CD14-positive monocyte (primary cell): ENCODE data around the gene NRG3. TPM values are rescaled to one million over a fixed set of nuclear protein-coding genes. Genes with fewer than 3 reads are reported as not detected.

Experiments used
- DNase-seq, 3 donors: peaks; one replicate each; pipeline ENCODE4 v3.0.0-alpha.2; 2011 to 2022
- H2AFZ ChIP-seq: 2 replicates; pipeline ENCODE4 v1.6.0; 2012; ENCODE audit warnings: mild to moderate bottlenecking, low read depth, low read length, inconsistent platforms; ENCODE audit not compliant: insufficient read depth, poor library complexity, severe bottlenecking
- H3K27ac ChIP-seq, 2 donors: 1 replicate in 1 of 2; 2 replicates in 1 of 2; pipeline ENCODE4 v1.5.1; 2012 to 2013; ENCODE audit warnings: low read length in 2 of 2, control low read depth in 1 of 2, inconsistent platforms in 1 of 2, low read depth in 1 of 2, mild to moderate bottlenecking in 1 of 2
- H3K27me3 ChIP-seq, 2 donors: one replicate each; pipeline versions ENCODE4 v1.6.0 to v1.6.1; 2011 to 2013; ENCODE audit warnings: low read length in 2 of 2; ENCODE audit not compliant: control insufficient read depth in 2 of 2, insufficient read depth in 2 of 2
- H3K36me3 ChIP-seq, 2 donors: replicated peaks in 1 of 2; 1 replicate in 1 of 2; 2 replicates in 1 of 2; pipeline versions ENCODE4 v1.5.1 to v1.6.1; 2012 to 2013; ENCODE audit warnings: low read length in 2 of 2, control low read depth in 1 of 2, inconsistent platforms in 1 of 2, mild to moderate bottlenecking in 1 of 2; ENCODE audit not compliant: insufficient read depth in 2 of 2, control insufficient read depth in 1 of 2
- H3K4me1 ChIP-seq, 2 donors: 1 replicate in 1 of 2; 2 replicates in 1 of 2; pipeline versions ENCODE4 v1.5.1 to v1.6.1; 2012 to 2013; ENCODE audit warnings: low read length in 2 of 2, control low read depth in 1 of 2, inconsistent platforms in 1 of 2, mild to moderate bottlenecking in 1 of 2, moderate library complexity in 1 of 2; ENCODE audit not compliant: insufficient read depth in 2 of 2, control insufficient read depth in 1 of 2
- H3K4me2 ChIP-seq: replicated peaks from 2 replicates; pipeline ENCODE3; 2012; ENCODE audit warnings: low read length, moderate library complexity, mild to moderate bottlenecking; ENCODE audit not compliant: poor library complexity, severe bottlenecking; ENCODE audit errors: extremely low read depth
- H3K4me3 ChIP-seq, 3 experiments: fragments of 200-600 bp in 1 of 3; sonication (generic) in 1 of 3; replicated peaks in 1 of 3; 1 replicate in 2 of 3; 2 replicates in 1 of 3; pipeline ENCODE4 v1.5.1; 2011 to 2013; ENCODE audit warnings: low read length in 3 of 3, mild to moderate bottlenecking in 3 of 3, control low read depth in 2 of 3, low read depth in 2 of 3, inconsistent platforms in 1 of 3, moderate library complexity in 1 of 3
- H3K79me2 ChIP-seq: 2 replicates; pipeline ENCODE4 v1.6.0; 2012; ENCODE audit warnings: mild to moderate bottlenecking, control low read depth, inconsistent platforms, low read length, moderate library complexity; ENCODE audit not compliant: insufficient read depth
- H3K9ac ChIP-seq: 2 replicates; pipeline ENCODE4 v1.6.0; 2017; ENCODE audit warnings: low read length, mild to moderate bottlenecking; ENCODE audit not compliant: insufficient read depth, poor library complexity, severe bottlenecking
- H3K9me3 ChIP-seq, 2 donors: replicated peaks in 1 of 2; 1 replicate in 1 of 2; 2 replicates in 1 of 2; pipeline versions ENCODE4 v1.5.1 to v1.6.1; 2012 to 2013; ENCODE audit warnings: low read length in 2 of 2, control low read depth in 1 of 2; ENCODE audit not compliant: control insufficient read depth in 1 of 2, insufficient read depth in 1 of 2
- H4K20me1 ChIP-seq: 2 replicates; pipeline ENCODE4 v1.6.0; 2012; ENCODE audit warnings: mild to moderate bottlenecking, low read length, control low read depth, moderate library complexity; ENCODE audit not compliant: insufficient read depth
- H3K27ac Mint-ChIP-seq, 7 donors: one replicate each; pipeline ENCODE4 v1.8.0; 2020; ENCODE audit warnings: mild to moderate bottlenecking in 7 of 7, mixed read lengths in 7 of 7, moderate library complexity in 6 of 7, inconsistent platforms in 2 of 7
- H3K27me3 Mint-ChIP-seq, 3 donors: one replicate each; pipeline ENCODE4 v1.8.0; 2021 to 2022; ENCODE audit warnings: low read depth in 3 of 3, mild to moderate bottlenecking in 3 of 3, mixed read lengths in 3 of 3, moderate library complexity in 3 of 3, inconsistent platforms in 1 of 3
- H3K36me3 Mint-ChIP-seq, 2 donors: one replicate each; pipeline ENCODE4 v1.8.0; 2020; ENCODE audit warnings: mixed read lengths in 2 of 2, inconsistent platforms in 1 of 2, mild to moderate bottlenecking in 1 of 2
- H3K4me1 Mint-ChIP-seq: one replicate; pipeline ENCODE4 v1.8.0; 2020; ENCODE audit warnings: mild to moderate bottlenecking, mixed read lengths
- H3K4me3 Mint-ChIP-seq, 2 donors: one replicate each; pipeline ENCODE4 v1.8.0; 2020; ENCODE audit warnings: mild to moderate bottlenecking in 2 of 2, mixed read lengths in 2 of 2, moderate library complexity in 1 of 2
- H3K9me3 Mint-ChIP-seq, 7 donors: one replicate each; pipeline ENCODE4 v1.8.0; 2020 to 2022; ENCODE audit warnings: mixed read lengths in 7 of 7, mild to moderate bottlenecking in 6 of 7, moderate library complexity in 6 of 7, inconsistent platforms in 2 of 7
- CTCF ChIP-seq: fragments of 200-600 bp; IDR thresholded peaks from one replicate; pipeline ENCODE4 v1.8.0; 2022; ENCODE audit warnings: antibody characterized with exemption, mild to moderate bottlenecking
- WGBS: methylation state at CpG from one replicate; pipeline ENCODE4 v1.1.5; 2013; ENCODE audit warnings: missing lambda C conversion rate; ENCODE audit not compliant: insufficient coverage; 5-methylcytosine and 5-hydroxymethylcytosine counted together
- intact Hi-C, 2 donors: fragments of 100-400 bp; cut with micrococcal nuclease; formaldehyde crosslinking; loops; one replicate each; pipeline versions ENCODE4 v1.15.0 to v1.15.1; 2023
- polyA plus RNA-seq, 3 donors: library from polyadenylated mRNA; depleted of rRNA in 1 of 3; unstranded in 2 of 3; stranded (reverse) in 1 of 3; fragments of 300-500 nt in 2 of 3; fragments of >200 nt in 1 of 3; fragmentation: Illumina TruSeq in 2 of 3; gene quantifications; 1 replicate in 2 of 3; 2 replicates in 1 of 3; pipeline ENCODE4 v1.2.3, GENCODE V29; 2012 to 2021

NRG3 gene
- polyA plus RNA-seq, 3 donors = not detected

- DNase-seq = no peak
- Histone ChIP-seq H2AFZ (no peak overlapping the region), H3K4me1 (no peaks in the 10 kb centered on the region), H3K27me3 (no peaks in the 10 kb centered on the region), H4K20me1 (no peaks in the 10 kb centered on the region), H3K36me3 (no peaks in the 10 kb centered on the region), H3K27ac (no peak overlapping the region), H3K9ac (no peak overlapping the region), H3K9me3 (no peaks in the 10 kb centered on the region), H3K4me2 (no peak overlapping the region), H3K79me2 (no peaks in the 10 kb centered on the region), H3K4me3 (no peak overlapping the region)
- Mint-ChIP-seq H3K36me3 (no peaks in the 10 kb centered on the region), H3K4me1 (no peaks in the 10 kb centered on the region), H3K4me3 (no peak overlapping the region), H3K9me3 (peaks cover 0 to 9% (median 1%) of the 10 kb centered on the region in 7 donors), H3K27me3 (peaks cover 0 to 2% (median 0%) of the 10 kb centered on the region in 3 donors), H3K27ac (no peak overlapping the region)
- 11% methylated on average over 1 of the region's 3 CpGs for WGBS
- intact Hi-C loops = no loop called here
- TF ChIP-seq CTCF = no peak
Measured at GRCh38 chr10:82609845-82610244, 734.9 kb downstream of the NRG3 start.

DNA sequence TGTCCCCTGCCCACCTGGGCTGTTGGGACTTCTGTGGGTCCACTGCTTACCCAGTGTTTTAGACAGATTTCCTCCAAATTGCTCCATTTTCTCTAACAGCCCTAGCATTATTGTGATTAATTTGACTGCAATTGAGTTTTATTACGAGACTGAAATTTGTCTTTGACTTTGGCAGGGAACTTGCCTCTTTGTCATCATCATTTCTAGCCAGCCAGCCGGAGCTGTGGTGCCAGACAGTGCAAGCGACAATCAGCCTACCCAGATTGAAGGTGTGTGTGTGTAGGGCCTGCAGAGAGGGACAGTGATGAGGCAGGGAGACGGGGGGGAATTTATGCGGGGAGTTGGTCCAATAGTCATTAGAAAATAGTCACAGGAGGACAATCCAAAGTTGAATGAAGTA lies 743.0 kb downstream of the NRG3 start:
- Histone ChIP-seq H2AFZ (no peak overlapping the region), H3K27ac (no peak overlapping the region), H3K4me3 (no peak overlapping the region), H3K4me1 (no peaks in the 10 kb centered on the region), H3K9me3 (peaks cover 0 to 6% of the 10 kb centered on the region in 2 donors), H3K27me3 (no peaks in the 10 kb centered on the region), H3K79me2 (no peaks in the 10 kb centered on the region), H3K9ac (no peak overlapping the region), H3K36me3 (no peaks in the 10 kb centered on the region), H3K4me2 (no peak overlapping the region), H4K20me1 (no peaks in the 10 kb centered on the region)
- intact Hi-C loops = no loop called here
- no peaks in the 10 kb centered on the region for H3K4me1 Mint-ChIP-seq
- no peaks in the 10 kb centered on the region for H3K27me3 Mint-ChIP-seq
- no peak overlapping the region for H3K4me3 Mint-ChIP-seq
- no peak for DNase-seq
- H3K9me3 Mint-ChIP-seq = peaks cover 0 to 2% (median 1%) of the 10 kb centered on the region in 7 donors
- H3K36me3 Mint-ChIP-seq = no peaks in the 10 kb centered on the region
- TF ChIP-seq CTCF = no peak
- WGBS = 78% methylated on average over 3 of the region's 5 CpGs
- H3K27ac Mint-ChIP-seq = peak overlapping the region in 1 of 7 donors; percentile 54
